GM18867 (cell line): ENCODE measurements around the gene EHD3.
"Not testable (repeated sequence)": the region's sequence is repeated elsewhere in the genome, so short reads cannot be mapped to it uniquely, and the experiment has no call there.

Source experiments
- ATAC-seq: cut with Tn5 transposase; IDR thresholded peaks from one replicate; pipeline ENCODE4 v1.9.1; 2021; ENCODE audit warnings: mild to moderate bottlenecking, moderate library complexity; ENCODE audit not compliant: unreplicated experiment

Gene EHD3

GRCh38 chr2:31282634-31283033 is 48.7 kb downstream of the EHD3 start:
- no peak for ATAC-seq

- not testable (repeated sequence) for ATAC-seq
These were observed 49.4 kb downstream of the EHD3 start for GRCh38 chr2:31283193-31283919.

GRCh38 chr2:31284107-31284506 is 50.2 kb downstream of the EHD3 start:
- ATAC-seq, result no peak

DNA sequence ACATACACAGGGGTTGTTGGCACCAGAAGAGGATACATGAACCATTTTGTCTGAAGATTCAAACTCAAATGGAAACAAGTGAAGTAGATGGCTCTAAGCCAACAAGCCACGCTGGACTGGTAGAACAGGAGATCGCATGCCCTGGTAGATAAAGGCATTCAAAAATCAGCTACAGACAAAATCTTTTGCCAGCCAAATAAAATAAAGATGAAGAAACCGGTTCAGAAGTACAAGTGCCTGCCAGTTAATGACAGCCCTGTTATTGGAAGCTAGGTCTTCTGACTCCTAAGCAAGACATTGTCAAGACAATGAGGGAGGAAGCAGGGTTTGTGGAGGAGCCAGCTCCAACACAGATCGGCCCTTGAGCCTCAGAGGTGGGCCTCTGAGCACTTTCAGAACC is 52.3 kb downstream of the EHD3 start:
- no peak for ATAC-seq

GRCh38 chr2:31286961-31287550 is 53.1 kb downstream of the EHD3 start:
- no peak for ATAC-seq

- ATAC-seq, result no peak
These were observed 53.7 kb downstream of the EHD3 start for GRCh38 chr2:31287654-31288053.

- ATAC-seq, result no peak
These were observed 60.2 kb downstream of the EHD3 start for GRCh38 chr2:31294196-31294595.

DNA sequence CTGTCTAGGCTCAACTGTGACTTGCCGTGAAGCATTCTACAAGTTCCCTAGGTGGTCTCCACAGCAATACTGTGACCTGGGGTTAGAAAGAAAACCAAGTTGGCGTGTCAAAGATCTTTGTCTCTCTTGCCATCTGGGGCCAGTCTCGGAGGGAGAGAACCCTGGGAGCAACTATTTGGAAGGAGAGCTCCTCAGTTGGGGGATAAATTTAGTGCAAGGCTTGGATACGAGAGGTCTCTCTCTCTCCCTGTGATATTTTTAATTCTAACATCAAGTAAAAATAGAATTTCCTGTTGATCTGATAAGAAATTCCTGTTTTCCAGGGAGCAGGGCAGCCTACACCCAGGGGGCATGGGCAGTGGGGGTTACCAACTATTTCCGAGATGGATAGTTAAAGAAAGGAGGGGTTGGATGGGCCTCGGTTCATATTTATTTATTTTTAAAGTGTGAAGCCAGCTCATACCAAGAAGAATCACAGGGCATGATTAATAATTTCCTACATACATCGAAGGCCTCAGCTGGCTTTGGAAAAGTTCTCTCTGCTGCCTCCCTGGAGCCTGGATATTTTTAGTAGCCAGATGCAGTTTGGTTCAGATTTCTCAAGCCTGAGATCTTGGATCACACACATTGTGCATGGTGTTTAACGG is 62.8 kb downstream of the EHD3 start:
- ATAC-seq, result no peak

GRCh38 chr2:31297751-31298150 is 63.8 kb downstream of the EHD3 start:
- ATAC-seq, result no peak

- no peak for ATAC-seq
These were observed 65.6 kb downstream of the EHD3 start for GRCh38 chr2:31299547-31299946.

- no peak for ATAC-seq
These were observed 66.4 kb downstream of the EHD3 start for GRCh38 chr2:31300309-31300708.

DNA sequence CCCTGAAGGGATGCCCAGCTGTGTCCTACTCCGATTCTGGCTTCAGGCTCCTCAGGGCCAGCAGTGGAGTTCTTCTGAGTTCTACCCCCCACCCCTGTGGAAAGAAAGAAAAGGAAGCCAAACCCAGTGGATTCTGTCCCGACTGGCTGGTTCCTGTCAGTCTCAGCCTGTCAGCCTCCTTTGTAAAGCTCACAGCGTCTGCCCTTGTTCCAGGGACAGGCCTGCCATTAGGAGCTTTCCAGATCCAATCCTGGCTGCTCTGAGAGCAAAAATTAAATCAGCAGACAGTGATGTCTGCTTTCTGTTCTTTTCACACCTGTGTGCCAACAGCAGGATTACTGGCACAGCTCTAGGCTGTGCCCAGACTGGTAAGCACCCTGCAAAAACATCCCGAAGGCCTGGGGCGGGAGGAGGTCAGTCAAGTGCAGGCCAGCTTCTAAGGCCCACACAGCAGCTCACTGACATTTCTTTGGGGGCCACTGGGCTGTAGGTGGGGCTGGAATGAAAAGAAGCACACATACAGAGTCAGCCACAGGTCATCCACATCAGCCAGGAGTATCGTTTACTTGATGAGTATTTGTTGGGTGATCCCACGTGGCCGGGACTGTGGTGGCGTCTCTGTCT is 69.1 kb downstream of the EHD3 start:
- ATAC-seq, result no peak

- ATAC-seq, result no peak
These were observed 70.9 kb downstream of the EHD3 start for GRCh38 chr2:31304816-31305215.

DNA sequence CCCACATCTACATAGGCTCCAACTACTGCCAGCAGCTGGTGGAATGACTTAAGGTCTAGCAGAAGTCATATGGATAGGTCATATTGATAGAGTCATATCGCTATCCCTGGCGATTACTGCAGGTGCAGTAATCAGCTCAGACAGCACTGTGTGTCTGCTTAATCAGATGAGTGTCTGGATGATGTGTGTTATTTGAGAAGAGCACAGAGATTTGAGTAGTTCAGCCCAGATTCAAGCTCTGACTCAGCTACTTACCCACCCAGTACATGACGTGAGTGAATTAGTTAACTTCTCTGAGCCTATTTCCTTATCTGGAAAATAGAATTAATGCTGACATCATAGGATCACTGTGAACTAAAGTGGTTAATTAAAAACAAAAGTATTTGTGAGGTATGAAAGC is 78.9 kb downstream of the EHD3 start:
- no peak for ATAC-seq

GRCh38 chr2:31314761-31315160 is 80.8 kb downstream of the EHD3 start:
- no peak for ATAC-seq

GRCh38 chr2:31317396-31317795 is 83.4 kb downstream of the EHD3 start:
- no peak for ATAC-seq

GRCh38 chr2:31318361-31319336 is 84.7 kb downstream of the EHD3 start:
- ATAC-seq, result no peak
